Osteoblast (primary cell): ENCODE data around the gene MCOLN1. TPM values are rescaled to one million over a fixed set of nuclear protein-coding genes. Genes with fewer than 3 reads are reported as not detected.

ENCODE experiments used
- DNase-seq: peaks from one replicate; pipeline ENCODE4 v3.0.0; 2011; ENCODE audit warnings: low spot score, mixed read lengths; ENCODE audit not compliant: insufficient read length; ENCODE audit errors: missing footprints
- H2AFZ ChIP-seq: 2 replicates; pipeline ENCODE4 v1.6.0; 2011; ENCODE audit warnings: mild to moderate bottlenecking, low read length
- H3K27ac ChIP-seq: 2 replicates; pipeline ENCODE4 v1.5.1; 2011; ENCODE audit warnings: mild to moderate bottlenecking, low read depth, low read length, moderate library complexity
- H3K27me3 ChIP-seq: 2 replicates; pipeline ENCODE4 v1.6.0; 2012; ENCODE audit warnings: mild to moderate bottlenecking, control low read depth, inconsistent platforms, low read length, moderate library complexity; ENCODE audit not compliant: insufficient read depth
- H3K36me3 ChIP-seq: 2 replicates; pipeline ENCODE4 v1.5.1; 2011; ENCODE audit warnings: mild to moderate bottlenecking, low read length, control low read depth, moderate library complexity; ENCODE audit not compliant: insufficient read depth
- H3K4me1 ChIP-seq: 2 replicates; pipeline ENCODE4 v1.5.1; 2011; ENCODE audit warnings: mild to moderate bottlenecking, low read length, control low read depth, moderate library complexity; ENCODE audit not compliant: insufficient read depth
- H3K4me2 ChIP-seq: 2 replicates; pipeline ENCODE4 v1.6.0; 2011; ENCODE audit warnings: mild to moderate bottlenecking, low read length; ENCODE audit not compliant: insufficient read depth
- H3K4me3 ChIP-seq: fragments of 200-600 bp; sonication (generic); 3 replicates; pipeline ENCODE4 v1.5.1; 2012; ENCODE audit warnings: mild to moderate bottlenecking, low read length, inconsistent platforms; ENCODE audit not compliant: insufficient read depth
- H3K79me2 ChIP-seq: 2 replicates; pipeline ENCODE4 v1.6.0; 2012; ENCODE audit warnings: mild to moderate bottlenecking, low read length, control low read depth, inconsistent platforms; ENCODE audit not compliant: insufficient read depth
- H3K9me3 ChIP-seq: 2 replicates; pipeline ENCODE4 v1.5.1; 2011; ENCODE audit warnings: low read depth, low read length, control low read depth
- H4K20me1 ChIP-seq: 2 replicates; pipeline ENCODE4 v1.6.0; 2012; ENCODE audit warnings: mild to moderate bottlenecking, low read length, control low read depth; ENCODE audit not compliant: insufficient read depth
- CTCF ChIP-seq: IDR thresholded peaks from 2 replicates; pipeline ENCODE4 v1.5.1; 2011; ENCODE audit warnings: mild to moderate bottlenecking, low read depth, low read length, moderate library complexity; ENCODE audit errors: extremely low read depth
- total RNA-seq: library from RNA; depleted of rRNA; stranded (reverse); fragments of >200 nt; gene quantifications from 2 replicates; pipeline ENCODE4 v1.2.3, GENCODE V29; 2012

The MCOLN1 gene
- total RNA-seq, 1 donor = 16.6 TPM

GRCh38 chr19:7494416-7495098 lies 27.9 kb upstream of the MCOLN1 start:
- Histone ChIP-seq H3K4me3 (no peak overlapping the region), H3K4me2 (no peak overlapping the region), H4K20me1 (no peaks in the 10 kb centered on the region), H3K9me3 (no peaks in the 10 kb centered on the region), H2AFZ (peak overlapping the region; percentile 86), H3K27me3 (no peaks in the 10 kb centered on the region), H3K4me1 (peaks cover 1% of the 10 kb centered on the region), H3K36me3 (no peaks in the 10 kb centered on the region), H3K27ac (no peak overlapping the region), H3K79me2 (no peaks in the 10 kb centered on the region)
- DNase-seq = peak; percentile 87
- TF ChIP-seq CTCF = no peak

GRCh38 chr19:7497292-7497691 lies 25.1 kb upstream of the MCOLN1 start:
- peak; percentile 92 for DNase-seq
- peaks cover 10% of the 10 kb centered on the region for H3K27me3 ChIP-seq
- no peak overlapping the region for H3K4me2 ChIP-seq
- H3K79me2 ChIP-seq = no peaks in the 10 kb centered on the region
- peak; percentile 51 for TF ChIP-seq CTCF
- H3K4me3 ChIP-seq = no peak overlapping the region
- H3K36me3 ChIP-seq = no peaks in the 10 kb centered on the region
- H3K4me1 ChIP-seq = no peaks in the 10 kb centered on the region
- H2AFZ ChIP-seq = no peak overlapping the region
- H3K27ac ChIP-seq = no peak overlapping the region
- no peaks in the 10 kb centered on the region for H3K9me3 ChIP-seq
- no peaks in the 10 kb centered on the region for H4K20me1 ChIP-seq

- Histone ChIP-seq H4K20me1 (no peaks in the 10 kb centered on the region), H3K27me3 (peaks cover 10% of the 10 kb centered on the region), H2AFZ (no peak overlapping the region), H3K4me3 (peak overlapping the region; percentile 50), H3K9me3 (no peaks in the 10 kb centered on the region), H3K27ac (no peak overlapping the region), H3K4me2 (peak overlapping the region; percentile 76), H3K4me1 (no peaks in the 10 kb centered on the region), H3K36me3 (no peaks in the 10 kb centered on the region), H3K79me2 (no peaks in the 10 kb centered on the region)
- DNase-seq = peak; percentile 85
- no peak for TF ChIP-seq CTCF
Observed at GRCh38 chr19:7500811-7501450, 21.5 kb upstream of the MCOLN1 start.

GRCh38 chr19:7502552-7502951 lies 19.9 kb upstream of the MCOLN1 start:
- Histone ChIP-seq H4K20me1 (no peaks in the 10 kb centered on the region), H3K36me3 (no peaks in the 10 kb centered on the region), H3K9me3 (no peaks in the 10 kb centered on the region), H2AFZ (no peak overlapping the region), H3K79me2 (no peaks in the 10 kb centered on the region), H3K4me1 (no peaks in the 10 kb centered on the region), H3K27me3 (peaks cover 10% of the 10 kb centered on the region), H3K4me2 (no peak overlapping the region), H3K27ac (no peak overlapping the region), H3K4me3 (no peak overlapping the region)
- DNase-seq = peak; percentile 17
- TF ChIP-seq CTCF = no peak
